Measurements from ENCODE around the gene OR2V2.
"Not testable (repeated sequence)": the region's sequence is repeated elsewhere in the genome, so short reads cannot be mapped to it uniquely, and the experiment has no call there.

The OR2V2 gene

GRCh38 chr5:181105391-181106025 lies 41.9 kb upstream of the OR2V2 start:
- no peak overlapping the region for H3K4me3 ChIP-seq (replicated peaks; ENCODE audit: low read depth, low read length)
- no peak for TF ChIP-seq CTCF (IDR thresholded peaks at IDR 0.05; ENCODE audit: low read length, missing control alignments)
- no peak for DNase-seq (ENCODE audit: low read depth)

- TF ChIP-seq CTCF (IDR thresholded peaks at IDR 0.05; ENCODE audit: low read length, missing control alignments), result no peak
- H3K4me3 ChIP-seq (replicated peaks; ENCODE audit: low read depth, low read length), result no peak overlapping the region
- no peak for DNase-seq (ENCODE audit: low read depth)
These were observed 39.7 kb upstream of the OR2V2 start for GRCh38 chr5:181107699-181108098.

- no peak for TF ChIP-seq CTCF (IDR thresholded peaks at IDR 0.05; ENCODE audit: low read length, missing control alignments)
- no peak overlapping the region for H3K4me3 ChIP-seq (replicated peaks; ENCODE audit: low read depth, low read length)
- no peak for DNase-seq (ENCODE audit: low read depth)
These were observed 38.7 kb upstream of the OR2V2 start for GRCh38 chr5:181108578-181109165.

GRCh38 chr5:181109489-181110013 lies 37.8 kb upstream of the OR2V2 start:
- no peak overlapping the region for H3K4me3 ChIP-seq (replicated peaks; ENCODE audit: low read depth, low read length)
- no peak for TF ChIP-seq CTCF (IDR thresholded peaks at IDR 0.05; ENCODE audit: low read length, missing control alignments)
- no peak for DNase-seq (ENCODE audit: low read depth)

- no peak overlapping the region for H3K4me3 ChIP-seq (replicated peaks; ENCODE audit: low read depth, low read length)
- TF ChIP-seq CTCF (IDR thresholded peaks at IDR 0.05; ENCODE audit: low read length, missing control alignments), result no peak
- no peak for DNase-seq (ENCODE audit: low read depth)
These were observed 36.4 kb upstream of the OR2V2 start for GRCh38 chr5:181111010-181111409.

- DNase-seq (ENCODE audit: low read depth), result no peak
- no peak overlapping the region for H3K4me3 ChIP-seq (replicated peaks; ENCODE audit: low read depth, low read length)
- no peak for TF ChIP-seq CTCF (IDR thresholded peaks at IDR 0.05; ENCODE audit: low read length, missing control alignments)
These were observed 34.9 kb upstream of the OR2V2 start for GRCh38 chr5:181112476-181112875.

- DNase-seq (ENCODE audit: low read depth); H3K4me3 ChIP-seq (replicated peaks; ENCODE audit: low read depth, low read length): not testable (repeated sequence)
These were observed 33.8 kb upstream of the OR2V2 start for GRCh38 chr5:181113572-181113971.
